EL (cell line): ENCODE results near the gene MGLL.

Experiments
- DNase-seq: peaks from one replicate; pipeline ENCODE4 v3.0.0-alpha.2; 2016

The MGLL gene

GRCh38 chr3:127736801-127737539 lies 85.3 kb downstream of the MGLL start:
- no peak for DNase-seq

GRCh38 chr3:127735767-127736693 lies 86.3 kb downstream of the MGLL start:
- peak; percentile 77 for DNase-seq

- DNase-seq, result peak; percentile 99
Observed at GRCh38 chr3:127734754-127735473, 87.4 kb downstream of the MGLL start.

- DNase-seq, result no peak
Observed at GRCh38 chr3:127734181-127734720, 88.1 kb downstream of the MGLL start.

GRCh38 chr3:127733781-127734180 lies 88.5 kb downstream of the MGLL start:
- DNase-seq, result no peak

- DNase-seq, result no peak
Observed at GRCh38 chr3:127732879-127733350, 89.4 kb downstream of the MGLL start.

GRCh38 chr3:127732303-127732702 lies 90.0 kb downstream of the MGLL start:
- DNase-seq, result no peak

GRCh38 chr3:127731546-127732289 lies 90.6 kb downstream of the MGLL start:
- no peak for DNase-seq

GRCh38 chr3:127730666-127731295 lies 91.5 kb downstream of the MGLL start:
- no peak for DNase-seq

- DNase-seq, result no peak
Observed at GRCh38 chr3:127730171-127730570, 92.1 kb downstream of the MGLL start.

GRCh38 chr3:127729556-127730056 lies 92.7 kb downstream of the MGLL start:
- DNase-seq, result no peak

GRCh38 chr3:127728417-127729015 lies 93.8 kb downstream of the MGLL start:
- DNase-seq, result no peak

- DNase-seq, result no peak
Observed at GRCh38 chr3:127726894-127727293, 95.4 kb downstream of the MGLL start.

- DNase-seq, result no peak
Observed at GRCh38 chr3:127723011-127723567, 99.2 kb downstream of the MGLL start.

GRCh38 chr3:127722091-127722784 lies 100.1 kb downstream of the MGLL start:
- no peak for DNase-seq

GRCh38 chr3:127720985-127721935 lies 101.1 kb downstream of the MGLL start:
- no peak for DNase-seq

GRCh38 chr3:127720161-127720823 lies 102.0 kb downstream of the MGLL start:
- no peak for DNase-seq

- DNase-seq, result no peak
Observed at GRCh38 chr3:127719369-127719768, 102.9 kb downstream of the MGLL start.
